Caco-2 (cell line): ENCODE results near the gene IL1RAPL1. TPM values are rescaled to one million over a fixed set of nuclear protein-coding genes. Genes with fewer than 3 reads are reported as not detected.

ENCODE experiments used
- BruUV-seq: library from RNA; stranded (reverse); fragments of 400-500 nt; replicated peaks from 2 replicates; lab custom pipeline; 2021; lab: Mats Ljungman, UMichigan
- CTCF ChIA-PET: fragments of 300-600 bp; sonication (Branson Sonifier 250); formaldehyde crosslinking; loops from one replicate; lab custom pipeline; 2022; ENCODE audit warnings: antibody characterized with exemption; lab: Charles Lee
- POLR2A ChIA-PET: fragments of 300-600 bp; sonication (Branson Sonifier 250); formaldehyde crosslinking; loops from one replicate; lab custom pipeline; 2022; ENCODE audit warnings: antibody characterized with exemption; lab: Charles Lee
- DNase-seq, 2 experiments: peaks; one replicate each; pipeline versions ENCODE4 v3.0.0 to v3.0.0-alpha.2; 2020 to 2022
- H3K27me3 ChIP-seq: replicated peaks from 2 replicates; pipeline ENCODE4 v1.6.0; 2011; ENCODE audit warnings: low read length; ENCODE audit not compliant: control insufficient read depth, insufficient read depth
- H3K36me3 ChIP-seq: 2 replicates; pipeline ENCODE4 v1.5.1; 2011; ENCODE audit warnings: low read length; ENCODE audit not compliant: control insufficient read depth, insufficient read depth
- H3K4me1 ChIP-seq: fragments of 250-450 bp; sonication (Bioruptor Pico); 2 replicates; pipeline ENCODE4 v1.5.1; 2020; ENCODE audit warnings: mild to moderate bottlenecking
- H3K4me3 ChIP-seq: 2 replicates; pipeline ENCODE4 v1.5.1; 2011; ENCODE audit warnings: low read depth, mild to moderate bottlenecking, control low read depth, low read length
- H3K9me3 ChIP-seq: fragments of 250-450 bp; sonication (Bioruptor Pico); 2 replicates; pipeline ENCODE4 v1.5.1; 2020; ENCODE audit warnings: mild to moderate bottlenecking, moderate library complexity
- H3K27ac Mint-ChIP-seq: one replicate; pipeline ENCODE4 v1.8.0; 2022; ENCODE audit warnings: mixed read lengths; ENCODE audit not compliant: unreplicated experiment
- H3K27me3 Mint-ChIP-seq: one replicate; pipeline ENCODE4 v1.8.0; 2022; ENCODE audit warnings: mixed read lengths; ENCODE audit not compliant: insufficient read depth, unreplicated experiment
- H3K36me3 Mint-ChIP-seq: one replicate; pipeline ENCODE4 v1.8.0; 2022; ENCODE audit warnings: mild to moderate bottlenecking, mixed read lengths; ENCODE audit not compliant: insufficient read depth, unreplicated experiment
- H3K4me1 Mint-ChIP-seq: one replicate; pipeline ENCODE4 v1.8.0; 2022; ENCODE audit warnings: low read depth, mixed read lengths; ENCODE audit not compliant: unreplicated experiment
- H3K4me3 Mint-ChIP-seq: one replicate; pipeline ENCODE4 v1.8.0; 2022; ENCODE audit warnings: mild to moderate bottlenecking, moderate library complexity, mixed read lengths; ENCODE audit not compliant: unreplicated experiment
- H3K9me3 Mint-ChIP-seq: one replicate; pipeline ENCODE4 v1.8.0; 2022; ENCODE audit warnings: mixed read lengths; ENCODE audit not compliant: unreplicated experiment
- intact Hi-C: fragments of 100-400 bp; cut with micrococcal nuclease; formaldehyde crosslinking; loops from one replicate; pipeline ENCODE4 v1.10.0; 2022; ENCODE audit not compliant: unreplicated experiment
- total RNA-seq: library from RNA; stranded (reverse); gene quantifications from 2 replicates; pipeline ENCODE4 v1.2.3, GENCODE V29; 2022
- TF ChIP-seq, protein P1 (sequence below), 2 experiments: fragments of 200-600 bp in 1 of 2; IDR thresholded peaks; 1 replicate in 1 of 2; 2 replicates in 1 of 2; pipeline versions ENCODE4 v1.5.1 to v1.8.0; 2011 to 2022; ENCODE audit warnings: antibody characterized with exemption in 1 of 2, control low read depth in 1 of 2, inconsistent platforms in 1 of 2, low read depth in 1 of 2, low read length in 1 of 2, mild to moderate bottlenecking in 1 of 2, moderate library complexity in 1 of 2; ENCODE audit not compliant: insufficient read depth in 1 of 2, severe bottlenecking in 1 of 2, unreplicated experiment in 1 of 2

Gene IL1RAPL1
- total RNA-seq, 1 experiment from 2014 or later, result not detected

DNA sequence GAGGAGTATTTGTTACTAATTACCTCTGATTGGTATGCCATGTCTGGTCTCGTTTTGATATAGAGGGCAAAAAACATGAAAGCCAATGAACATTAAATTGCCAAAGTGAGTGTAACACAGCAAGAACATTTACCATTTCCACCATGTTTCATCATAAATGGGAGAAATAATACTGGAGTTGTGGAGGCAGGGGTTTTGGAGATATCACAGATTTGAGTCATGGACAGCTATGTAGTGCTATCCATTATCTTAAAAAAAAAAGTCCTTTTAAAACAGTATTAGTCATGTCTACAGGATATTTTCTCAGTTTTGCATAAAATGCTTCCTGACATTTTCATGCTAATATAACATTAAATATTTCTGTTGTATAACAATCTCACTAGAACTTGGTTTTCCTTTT is 301.2 kb downstream of the IL1RAPL1 start:
- BruUV-seq, result no TSS peak
- Histone ChIP-seq H3K27me3 (no peaks in the 10 kb centered on the region), H3K4me1 (no peaks in the 10 kb centered on the region), H3K36me3 (no peaks in the 10 kb centered on the region), H3K4me3 (no peak overlapping the region), H3K9me3 (no peaks in the 10 kb centered on the region)
- TF ChIP-seq, protein P1, sequence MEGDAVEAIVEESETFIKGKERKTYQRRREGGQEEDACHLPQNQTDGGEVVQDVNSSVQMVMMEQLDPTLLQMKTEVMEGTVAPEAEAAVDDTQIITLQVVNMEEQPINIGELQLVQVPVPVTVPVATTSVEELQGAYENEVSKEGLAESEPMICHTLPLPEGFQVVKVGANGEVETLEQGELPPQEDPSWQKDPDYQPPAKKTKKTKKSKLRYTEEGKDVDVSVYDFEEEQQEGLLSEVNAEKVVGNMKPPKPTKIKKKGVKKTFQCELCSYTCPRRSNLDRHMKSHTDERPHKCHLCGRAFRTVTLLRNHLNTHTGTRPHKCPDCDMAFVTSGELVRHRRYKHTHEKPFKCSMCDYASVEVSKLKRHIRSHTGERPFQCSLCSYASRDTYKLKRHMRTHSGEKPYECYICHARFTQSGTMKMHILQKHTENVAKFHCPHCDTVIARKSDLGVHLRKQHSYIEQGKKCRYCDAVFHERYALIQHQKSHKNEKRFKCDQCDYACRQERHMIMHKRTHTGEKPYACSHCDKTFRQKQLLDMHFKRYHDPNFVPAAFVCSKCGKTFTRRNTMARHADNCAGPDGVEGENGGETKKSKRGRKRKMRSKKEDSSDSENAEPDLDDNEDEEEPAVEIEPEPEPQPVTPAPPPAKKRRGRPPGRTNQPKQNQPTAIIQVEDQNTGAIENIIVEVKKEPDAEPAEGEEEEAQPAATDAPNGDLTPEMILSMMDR (IDR thresholded peaks at IDR 0.05; ENCODE audit: insufficient read depth in 1 of 2, low read depth in 1 of 2, low read length in 1 of 2, severe bottlenecking in 1 of 2, unreplicated experiment in 1 of 2), result no peak
- Mint-ChIP-seq H3K9me3 (no peaks in the 10 kb centered on the region), H3K4me1 (no peaks in the 10 kb centered on the region), H3K27ac (no peak overlapping the region), H3K36me3 (no peaks in the 10 kb centered on the region), H3K27me3 (no peaks in the 10 kb centered on the region), H3K4me3 (no peak overlapping the region)
- POLR2A ChIA-PET, result no interaction called here
- CTCF ChIA-PET, result no interaction called here
- intact Hi-C loops, result no loop called here
- no peak for DNase-seq

DNA sequence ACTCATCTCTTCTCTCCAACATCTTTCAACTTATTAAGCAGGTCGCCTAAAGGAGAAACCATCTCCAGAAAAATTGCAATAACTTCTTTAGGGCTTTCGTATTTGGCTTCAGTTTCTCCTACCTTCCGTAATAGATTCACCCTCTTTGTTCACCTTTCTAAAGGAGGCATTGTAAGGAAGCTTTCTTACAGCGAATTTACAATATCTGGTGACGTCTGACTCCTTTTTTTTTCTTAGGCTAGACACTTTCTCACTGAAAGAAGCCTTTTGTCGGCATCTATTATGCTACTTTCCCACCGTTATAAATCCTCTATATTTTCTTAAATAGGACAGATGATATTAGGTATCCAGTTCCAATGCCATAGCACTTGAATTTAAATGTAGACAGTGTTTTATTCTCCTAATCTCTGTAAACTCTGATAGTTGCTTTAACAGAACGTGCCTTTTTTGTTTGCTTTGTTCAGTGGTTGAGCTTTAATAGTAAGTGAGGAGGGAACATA is 302.4 kb downstream of the IL1RAPL1 start:
- ChIA-PET POLR2A (no interaction called here), CTCF (no interaction called here)
- TF ChIP-seq, protein P1 (IDR thresholded peaks at IDR 0.05; ENCODE audit: insufficient read depth in 1 of 2, low read depth in 1 of 2, low read length in 1 of 2, severe bottlenecking in 1 of 2, unreplicated experiment in 1 of 2), result no peak
- no peaks in the 10 kb centered on the region for H3K27me3 Mint-ChIP-seq
- no peaks in the 10 kb centered on the region for H3K4me1 Mint-ChIP-seq
- Histone ChIP-seq H3K36me3 (no peaks in the 10 kb centered on the region), H3K4me1 (no peaks in the 10 kb centered on the region), H3K27me3 (no peaks in the 10 kb centered on the region), H3K4me3 (no peak overlapping the region), H3K9me3 (no peaks in the 10 kb centered on the region)
- no peaks in the 10 kb centered on the region for H3K36me3 Mint-ChIP-seq
- no peak for DNase-seq
- intact Hi-C loops, result no loop called here
- BruUV-seq, result no TSS peak
- no peaks in the 10 kb centered on the region for H3K9me3 Mint-ChIP-seq
- no peak overlapping the region for H3K4me3 Mint-ChIP-seq
- H3K27ac Mint-ChIP-seq, result no peak overlapping the region

- DNase-seq, result no peak
- H3K9me3 ChIP-seq, result no peaks in the 10 kb centered on the region
- H3K27ac Mint-ChIP-seq, result no peak overlapping the region
- H3K9me3 Mint-ChIP-seq, result no peaks in the 10 kb centered on the region
- H3K4me1 Mint-ChIP-seq, result no peaks in the 10 kb centered on the region
- ChIA-PET CTCF (no interaction called here), POLR2A (no interaction called here)
- no TSS peak for BruUV-seq
- TF ChIP-seq, protein P1 (IDR thresholded peaks at IDR 0.05; ENCODE audit: insufficient read depth in 1 of 2, low read depth in 1 of 2, low read length in 1 of 2, severe bottlenecking in 1 of 2, unreplicated experiment in 1 of 2), result no peak
- H3K4me3 ChIP-seq, result no peak overlapping the region
- 0 out of 2 replicates have a peak, but pooled peaks cover 5% of the 10 kb centered on the region for H3K4me1 ChIP-seq
- no peaks in the 10 kb centered on the region for H3K27me3 ChIP-seq
- no peaks in the 10 kb centered on the region for H3K36me3 ChIP-seq
- intact Hi-C loops, result no loop called here
- H3K27me3 Mint-ChIP-seq, result no peaks in the 10 kb centered on the region
- no peak overlapping the region for H3K4me3 Mint-ChIP-seq
- H3K36me3 Mint-ChIP-seq, result no peaks in the 10 kb centered on the region
Observed at GRCh38 chrX:28901637-28902036, 314.4 kb downstream of the IL1RAPL1 start.
